ENCODE results near the gene GRHL3. TPM values are rescaled to one million over a fixed set of nuclear protein-coding genes. Genes with fewer than 3 reads are reported as not detected.

Gene GRHL3
- total RNA-seq, 4 donors from 2014 or later, result 0.11 to 0.27 TPM; not detected in 2

GRCh38 chr1:24347159-24347934, 28.2 kb downstream of the GRHL3 start:
- no peaks in the 10 kb centered on the region for H3K9me3 ChIP-seq

GRCh38 chr1:24348196-24348595, 29.0 kb downstream of the GRHL3 start:
- peaks cover 0 to 12% of the 10 kb centered on the region in 2 donors for H3K4me1 ChIP-seq
- intact Hi-C loops (cut with DNase I), result no loop called here
- H3K9me3 ChIP-seq, result no peaks in the 10 kb centered on the region
- no peak overlapping the region for H3K4me3 ChIP-seq (replicated peaks in 1 of 3)
- peak; percentile 87 to 89 for DNase-seq
- WGBS, 2 donors, result 44 to 45% methylated on average over 10 of the region's 10 CpGs
- no peaks in the 10 kb centered on the region for H3K27me3 ChIP-seq
- TF ChIP-seq, protein P1, sequence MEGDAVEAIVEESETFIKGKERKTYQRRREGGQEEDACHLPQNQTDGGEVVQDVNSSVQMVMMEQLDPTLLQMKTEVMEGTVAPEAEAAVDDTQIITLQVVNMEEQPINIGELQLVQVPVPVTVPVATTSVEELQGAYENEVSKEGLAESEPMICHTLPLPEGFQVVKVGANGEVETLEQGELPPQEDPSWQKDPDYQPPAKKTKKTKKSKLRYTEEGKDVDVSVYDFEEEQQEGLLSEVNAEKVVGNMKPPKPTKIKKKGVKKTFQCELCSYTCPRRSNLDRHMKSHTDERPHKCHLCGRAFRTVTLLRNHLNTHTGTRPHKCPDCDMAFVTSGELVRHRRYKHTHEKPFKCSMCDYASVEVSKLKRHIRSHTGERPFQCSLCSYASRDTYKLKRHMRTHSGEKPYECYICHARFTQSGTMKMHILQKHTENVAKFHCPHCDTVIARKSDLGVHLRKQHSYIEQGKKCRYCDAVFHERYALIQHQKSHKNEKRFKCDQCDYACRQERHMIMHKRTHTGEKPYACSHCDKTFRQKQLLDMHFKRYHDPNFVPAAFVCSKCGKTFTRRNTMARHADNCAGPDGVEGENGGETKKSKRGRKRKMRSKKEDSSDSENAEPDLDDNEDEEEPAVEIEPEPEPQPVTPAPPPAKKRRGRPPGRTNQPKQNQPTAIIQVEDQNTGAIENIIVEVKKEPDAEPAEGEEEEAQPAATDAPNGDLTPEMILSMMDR (IDR thresholded peaks at IDR 0.05), result no peak
- TF ChIP-seq POLR2A (IDR thresholded peaks at IDR 0.05), result no peak
- no peaks in the 10 kb centered on the region for H3K36me3 ChIP-seq
- peak overlapping the region in 1 of 3 donors; percentile 21 for H3K27ac ChIP-seq

More at GRCh38 chr1:24347159-24347934, 28.2 kb downstream of the GRHL3 start:
- H3K36me3 ChIP-seq, result no peaks in the 10 kb centered on the region
- no peak overlapping the region for H3K4me3 ChIP-seq (replicated peaks in 1 of 3)
- intact Hi-C loops (cut with DNase I), result no loop called here
- 88% methylated on average over 18 to 19 of the region's 19 CpGs for WGBS, 2 donors
- DNase-seq, result no peak
- H3K27me3 ChIP-seq, result no peaks in the 10 kb centered on the region
- peaks cover 0 to 12% of the 10 kb centered on the region in 2 donors for H3K4me1 ChIP-seq
- TF ChIP-seq, protein P1 (IDR thresholded peaks at IDR 0.05), result no peak
- TF ChIP-seq POLR2A (IDR thresholded peaks at IDR 0.05), result no peak
- peak overlapping the region in 1 of 3 donors; percentile 21 for H3K27ac ChIP-seq

GRCh38 chr1:24349891-24350290, 30.7 kb downstream of the GRHL3 start:
- no peaks in the 10 kb centered on the region for H3K9me3 ChIP-seq
- H3K4me1 ChIP-seq, result peaks cover 0 to 8% of the 10 kb centered on the region in 2 donors
- intact Hi-C loops (cut with DNase I), result no loop called here
- no peak for DNase-seq
- no peak overlapping the region for H3K27ac ChIP-seq
- no peak overlapping the region for H3K4me3 ChIP-seq (replicated peaks in 1 of 3)
- no peaks in the 10 kb centered on the region for H3K27me3 ChIP-seq
- WGBS, 2 donors, result 90 to 95% methylated on average over 2 of the region's 2 CpGs
- H3K36me3 ChIP-seq, result no peaks in the 10 kb centered on the region
- no peak for TF ChIP-seq POLR2A (IDR thresholded peaks at IDR 0.05)
- TF ChIP-seq, protein P1 (IDR thresholded peaks at IDR 0.05), result no peak

DNA sequence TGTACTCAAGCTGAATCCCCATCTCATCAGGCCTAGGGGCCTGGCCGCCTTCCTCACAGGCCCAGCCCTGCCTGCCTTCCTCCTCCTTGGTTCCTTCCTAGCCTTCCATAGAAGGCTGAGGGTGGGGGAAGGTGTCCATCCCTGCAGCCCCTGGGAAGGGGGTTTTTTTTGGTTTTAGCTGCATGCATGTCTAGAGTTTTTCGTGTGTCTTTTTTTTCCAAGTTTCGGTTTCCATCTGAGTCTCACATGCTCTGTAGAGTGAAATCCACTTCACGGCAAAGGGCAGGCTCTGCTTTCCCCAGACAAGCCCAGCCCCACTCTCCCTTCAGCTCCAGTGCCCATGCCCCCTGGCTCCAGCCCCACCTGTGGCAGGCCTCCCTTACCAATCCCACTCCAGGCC, 32.1 kb downstream of the GRHL3 start:
- no peaks in the 10 kb centered on the region for H3K9me3 ChIP-seq
- H3K4me1 ChIP-seq, result peaks cover 0 to 8% of the 10 kb centered on the region in 2 donors
- no peak for DNase-seq
- WGBS, 2 donors, result 72 to 91% methylated on average over 4 of the region's 4 CpGs
- no peak overlapping the region for H3K27ac ChIP-seq
- no peak for TF ChIP-seq POLR2A (IDR thresholded peaks at IDR 0.05)
- TF ChIP-seq, protein P1 (IDR thresholded peaks at IDR 0.05), result no peak
- intact Hi-C loops (cut with DNase I), result no loop called here
- no peaks in the 10 kb centered on the region for H3K27me3 ChIP-seq
- no peak overlapping the region for H3K4me3 ChIP-seq (replicated peaks in 1 of 3)
- H3K36me3 ChIP-seq, result no peaks in the 10 kb centered on the region

GRCh38 chr1:24351918-24352627, 32.9 kb downstream of the GRHL3 start:
- H3K9me3 ChIP-seq, result no peaks in the 10 kb centered on the region
- H3K36me3 ChIP-seq, result no peaks in the 10 kb centered on the region
- WGBS, 2 donors, result 89 to 91% methylated on average over 7 of the region's 7 CpGs
- DNase-seq, result no peak
- no peak overlapping the region for H3K27ac ChIP-seq
- intact Hi-C loops (cut with DNase I), result no loop called here
- no peak overlapping the region for H3K4me3 ChIP-seq (replicated peaks in 1 of 3)
- TF ChIP-seq, protein P1 (IDR thresholded peaks at IDR 0.05), result no peak
- TF ChIP-seq POLR2A (IDR thresholded peaks at IDR 0.05), result no peak
- no peaks in the 10 kb centered on the region for H3K27me3 ChIP-seq
- peaks cover 0 to 8% of the 10 kb centered on the region in 2 donors for H3K4me1 ChIP-seq

All from thyroid gland (tissue), 4 donors.